Type B pancreatic cell (in vitro differentiated cells): ENCODE data around the gene LTBP2. TPM values are rescaled to one million over a fixed set of nuclear protein-coding genes. Genes with fewer than 3 reads are reported as not detected.

Experiments
- DNase-seq: peaks from one replicate; pipeline ENCODE4 v3.0.0; 2021; ENCODE audit warnings: mixed read lengths; ENCODE audit not compliant: unreplicated experiment; ENCODE audit errors: extremely low spot score
- H3K27ac Mint-ChIP-seq: 2 replicates; pipeline ENCODE4 v1.8.0; 2021; ENCODE audit warnings: mild to moderate bottlenecking, mixed read lengths
- H3K27me3 Mint-ChIP-seq: 2 replicates; pipeline ENCODE4 v1.8.0; 2021; ENCODE audit warnings: mixed read lengths
- H3K36me3 Mint-ChIP-seq: 2 replicates; pipeline ENCODE4 v1.8.0; 2021; ENCODE audit warnings: mixed read lengths
- H3K4me1 Mint-ChIP-seq: one replicate; pipeline ENCODE4 v1.8.0; 2021; ENCODE audit warnings: mixed read lengths; ENCODE audit not compliant: unreplicated experiment
- H3K4me3 Mint-ChIP-seq: 2 replicates; pipeline ENCODE4 v1.8.0; 2021; ENCODE audit warnings: mild to moderate bottlenecking, mixed read lengths
- H3K9me3 Mint-ChIP-seq: 2 replicates; pipeline ENCODE4 v1.8.0; 2021; ENCODE audit warnings: mixed read lengths
- total RNA-seq: library from RNA; stranded (reverse); gene quantifications from 2 replicates; pipeline ENCODE4 v1.2.1, GENCODE V29; 2021; ENCODE audit warnings: low replicate concordance
- TF ChIP-seq, protein P1 (sequence below): fragments of 200-600 bp; sonication (generic); conservative IDR thresholded peaks from 2 replicates; pipeline ENCODE4 v1.5.0; 2021; ENCODE audit warnings: antibody characterized with exemption, mild to moderate bottlenecking

LTBP2 gene
- total RNA-seq, 1 donor from 2014 or later, result 1.1 TPM

DNA sequence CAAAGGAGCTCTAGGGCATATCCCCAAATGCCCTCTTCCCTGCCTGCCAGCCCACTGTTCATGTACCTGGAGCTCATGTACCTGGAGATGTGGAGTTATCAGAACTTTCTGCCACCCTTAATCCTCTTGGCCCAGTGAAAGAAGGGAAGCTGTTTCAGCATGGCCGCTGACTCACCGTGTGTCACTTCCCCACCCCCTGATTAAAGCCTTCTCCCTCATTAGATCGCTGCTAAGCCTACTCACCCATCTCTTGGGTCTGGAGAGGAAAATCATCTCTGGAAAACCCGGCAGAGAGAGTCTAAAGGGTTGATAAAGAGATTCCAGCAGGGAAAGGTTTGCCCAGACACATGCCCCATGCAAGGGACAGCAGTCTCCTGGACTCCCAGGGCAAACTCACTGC, 4.5 kb upstream of the LTBP2 start:
- H3K9me3 Mint-ChIP-seq, result no peaks in the 10 kb centered on the region
- TF ChIP-seq, protein P1, sequence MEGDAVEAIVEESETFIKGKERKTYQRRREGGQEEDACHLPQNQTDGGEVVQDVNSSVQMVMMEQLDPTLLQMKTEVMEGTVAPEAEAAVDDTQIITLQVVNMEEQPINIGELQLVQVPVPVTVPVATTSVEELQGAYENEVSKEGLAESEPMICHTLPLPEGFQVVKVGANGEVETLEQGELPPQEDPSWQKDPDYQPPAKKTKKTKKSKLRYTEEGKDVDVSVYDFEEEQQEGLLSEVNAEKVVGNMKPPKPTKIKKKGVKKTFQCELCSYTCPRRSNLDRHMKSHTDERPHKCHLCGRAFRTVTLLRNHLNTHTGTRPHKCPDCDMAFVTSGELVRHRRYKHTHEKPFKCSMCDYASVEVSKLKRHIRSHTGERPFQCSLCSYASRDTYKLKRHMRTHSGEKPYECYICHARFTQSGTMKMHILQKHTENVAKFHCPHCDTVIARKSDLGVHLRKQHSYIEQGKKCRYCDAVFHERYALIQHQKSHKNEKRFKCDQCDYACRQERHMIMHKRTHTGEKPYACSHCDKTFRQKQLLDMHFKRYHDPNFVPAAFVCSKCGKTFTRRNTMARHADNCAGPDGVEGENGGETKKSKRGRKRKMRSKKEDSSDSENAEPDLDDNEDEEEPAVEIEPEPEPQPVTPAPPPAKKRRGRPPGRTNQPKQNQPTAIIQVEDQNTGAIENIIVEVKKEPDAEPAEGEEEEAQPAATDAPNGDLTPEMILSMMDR, result no peak
- no peak for DNase-seq
- peaks cover 42% of the 10 kb centered on the region for H3K27me3 Mint-ChIP-seq
- no peaks in the 10 kb centered on the region for H3K4me1 Mint-ChIP-seq
- H3K4me3 Mint-ChIP-seq, result no peak overlapping the region
- no peaks in the 10 kb centered on the region for H3K36me3 Mint-ChIP-seq
- H3K27ac Mint-ChIP-seq, result no peak overlapping the region

DNA sequence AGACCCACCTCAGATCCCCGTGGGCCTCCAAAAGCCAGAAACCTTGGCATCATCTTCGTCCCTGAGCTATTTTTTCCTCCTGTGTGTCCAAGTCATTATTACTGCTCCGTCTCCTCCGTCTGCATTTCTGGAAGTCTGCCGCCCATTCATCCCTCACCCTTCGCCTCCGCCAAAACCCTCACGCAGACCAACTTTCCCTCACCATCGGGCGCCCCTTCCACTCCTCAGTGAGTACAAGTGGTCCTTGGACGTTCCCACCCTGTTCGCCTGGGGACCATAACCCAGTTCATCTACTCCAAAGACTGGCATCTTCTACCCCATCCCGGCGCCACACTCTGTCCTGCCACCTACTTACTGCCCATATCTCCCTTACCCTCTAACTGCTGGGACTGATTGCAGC, 3.7 kb upstream of the LTBP2 start:
- Mint-ChIP-seq H3K4me3 (no peak overlapping the region), H3K27ac (peak overlapping the region; percentile 8), H3K27me3 (peaks cover 47% of the 10 kb centered on the region), H3K4me1 (no peaks in the 10 kb centered on the region), H3K9me3 (no peaks in the 10 kb centered on the region), H3K36me3 (no peaks in the 10 kb centered on the region)
- no peak for DNase-seq
- TF ChIP-seq, protein P1, result no peak

DNA sequence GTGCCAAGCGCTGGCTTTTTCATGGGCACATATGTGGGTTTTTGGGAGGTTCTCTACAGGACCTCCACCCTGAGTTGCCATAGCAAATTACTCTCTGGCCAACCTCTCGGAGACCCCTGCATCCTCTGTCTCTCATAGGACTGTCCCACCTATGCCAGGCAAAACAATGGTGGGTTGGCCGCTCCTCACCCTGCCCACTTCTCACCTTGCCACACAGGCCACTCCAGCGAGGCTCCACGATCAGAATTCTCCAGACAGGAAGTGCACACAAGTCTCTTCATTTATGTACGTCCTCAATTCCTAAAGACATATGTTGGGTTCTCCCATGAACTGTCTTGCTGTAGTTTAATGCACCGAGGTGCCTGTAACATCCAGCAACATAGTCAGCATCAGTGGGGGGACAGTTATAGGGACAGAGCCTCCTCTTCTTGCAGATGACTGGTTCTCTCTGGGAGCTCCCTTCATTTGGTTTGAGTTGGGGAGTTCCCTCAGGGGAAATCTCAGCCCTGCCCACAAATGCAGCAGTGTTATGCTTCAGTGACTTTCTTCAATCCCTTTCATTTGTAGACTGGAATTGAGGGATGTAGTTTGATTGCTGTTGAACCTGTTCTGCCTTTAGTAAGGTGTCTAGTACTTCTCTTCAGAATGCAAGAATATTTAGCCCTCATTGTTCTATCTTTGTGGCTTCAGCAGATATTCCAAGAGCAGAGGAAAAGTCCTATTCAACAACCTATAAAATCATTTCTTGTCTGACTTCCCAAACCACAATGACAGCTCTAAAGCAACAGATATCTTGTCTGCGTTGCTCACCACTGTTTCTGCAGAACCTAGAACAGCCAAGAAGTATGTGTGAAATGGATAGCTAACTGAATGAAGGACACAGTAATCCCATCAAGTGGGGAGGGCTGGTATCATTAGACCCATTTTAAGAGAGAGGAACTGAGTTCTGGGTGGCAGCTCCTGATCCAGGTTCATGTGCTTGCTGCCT, 2.8 kb upstream of the LTBP2 start:
- H3K9me3 Mint-ChIP-seq, result no peaks in the 10 kb centered on the region
- peaks cover 53% of the 10 kb centered on the region for H3K27me3 Mint-ChIP-seq
- TF ChIP-seq, protein P1, result no peak
- H3K36me3 Mint-ChIP-seq, result no peaks in the 10 kb centered on the region
- DNase-seq, result no peak
- H3K27ac Mint-ChIP-seq, result no peak overlapping the region
- peaks cover 3% of the 10 kb centered on the region for H3K4me1 Mint-ChIP-seq
- peak overlapping the region; percentile 53 for H3K4me3 Mint-ChIP-seq

DNA sequence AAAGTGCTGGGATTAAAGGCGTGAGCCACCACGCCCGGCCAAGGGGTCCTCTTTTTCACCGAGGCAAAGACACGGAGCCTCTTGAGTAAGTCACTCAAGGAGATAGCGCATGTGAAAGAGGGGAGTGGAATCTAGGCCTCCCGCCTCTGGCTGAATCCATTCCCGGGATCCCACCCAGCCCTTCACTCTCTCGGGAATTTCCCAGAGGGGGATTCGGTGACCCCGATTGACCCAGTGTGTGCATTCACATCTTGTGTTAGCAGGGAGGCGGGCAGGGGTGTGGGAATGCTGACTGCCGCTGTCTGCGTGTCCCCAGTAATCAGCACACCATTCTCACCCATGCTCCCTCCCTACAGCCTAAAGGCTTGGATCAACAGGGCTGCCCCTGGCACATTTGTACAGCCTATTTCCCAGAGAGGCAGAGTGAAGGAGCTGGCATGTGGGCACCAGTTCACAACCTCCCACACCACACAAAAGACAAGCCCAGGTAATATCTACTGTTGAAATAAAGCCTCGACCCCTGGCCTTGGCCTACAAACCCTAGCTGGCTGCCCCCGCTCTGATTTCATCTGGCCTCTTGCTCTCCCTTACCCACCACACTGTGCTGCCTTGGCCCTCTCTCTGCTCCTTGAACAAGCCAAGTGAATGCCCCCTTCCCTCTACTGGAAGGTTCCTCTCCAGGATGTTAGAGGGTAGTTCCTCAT, 1.3 kb upstream of the LTBP2 start:
- no peaks in the 10 kb centered on the region for H3K36me3 Mint-ChIP-seq
- TF ChIP-seq, protein P1, result no peak
- peak overlapping the region; percentile 82 for H3K4me3 Mint-ChIP-seq
- no peak for DNase-seq
- peaks cover 6% of the 10 kb centered on the region for H3K4me1 Mint-ChIP-seq
- H3K9me3 Mint-ChIP-seq, result no peaks in the 10 kb centered on the region
- H3K27ac Mint-ChIP-seq, result no peak overlapping the region
- peaks cover 60% of the 10 kb centered on the region for H3K27me3 Mint-ChIP-seq

DNA sequence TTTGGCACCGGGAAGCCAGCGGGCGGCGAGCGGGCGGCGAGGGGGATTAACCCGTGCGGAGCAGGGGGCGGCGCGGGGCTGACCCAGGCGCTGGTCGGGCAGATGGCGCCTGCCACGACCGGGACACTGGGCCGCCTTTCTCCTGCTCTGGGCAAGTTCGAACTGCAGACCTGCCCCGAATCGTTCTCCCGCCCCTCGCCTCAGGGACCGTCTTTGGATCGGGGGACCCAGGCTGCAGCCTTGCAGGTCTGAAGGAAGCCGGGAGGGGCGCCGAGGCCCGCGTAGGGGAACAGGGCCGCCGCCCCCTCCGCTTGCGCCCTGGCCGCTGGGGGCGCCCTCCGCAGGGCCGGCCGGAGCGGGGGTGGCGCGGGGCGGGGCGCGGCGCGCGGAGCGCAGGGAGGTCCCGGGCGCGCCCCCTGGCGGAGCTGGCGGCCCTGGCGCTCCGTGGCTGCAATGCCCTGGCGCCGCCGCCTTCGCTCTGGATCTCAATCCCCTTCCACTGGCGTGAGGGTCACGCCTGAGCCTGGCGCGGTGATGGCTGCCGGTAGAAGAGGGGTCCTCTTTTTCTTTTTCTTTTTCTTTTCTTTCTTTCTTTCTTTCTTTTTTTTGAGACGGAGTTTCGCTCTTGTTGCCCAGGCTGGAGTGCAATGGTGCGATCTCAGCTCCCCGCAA, 449 bp upstream of the LTBP2 start:
- no peak overlapping the region for H3K27ac Mint-ChIP-seq

More for the DNA sequence above, 449 bp upstream of the LTBP2 start:
- peak overlapping the region; percentile 78 for H3K4me3 Mint-ChIP-seq
- peak; percentile 88 for DNase-seq
- no peaks in the 10 kb centered on the region for H3K9me3 Mint-ChIP-seq
- TF ChIP-seq, protein P1, result peak; percentile 76
- H3K4me1 Mint-ChIP-seq, result peaks cover 6% of the 10 kb centered on the region
- no peaks in the 10 kb centered on the region for H3K36me3 Mint-ChIP-seq
- peaks cover 60% of the 10 kb centered on the region for H3K27me3 Mint-ChIP-seq
